Activated CD4-positive, alpha-beta T cell treated with anti-CD3 and anti-CD28 coated beads, Interleukin-2, amount 50 U/mL, for 1 hour (primary cell): ENCODE results near the gene DMRT1.

Experiments
- DNase-seq: peaks from one replicate; pipeline ENCODE4 v3.0.0-alpha.2; 2020

The DMRT1 gene

DNA sequence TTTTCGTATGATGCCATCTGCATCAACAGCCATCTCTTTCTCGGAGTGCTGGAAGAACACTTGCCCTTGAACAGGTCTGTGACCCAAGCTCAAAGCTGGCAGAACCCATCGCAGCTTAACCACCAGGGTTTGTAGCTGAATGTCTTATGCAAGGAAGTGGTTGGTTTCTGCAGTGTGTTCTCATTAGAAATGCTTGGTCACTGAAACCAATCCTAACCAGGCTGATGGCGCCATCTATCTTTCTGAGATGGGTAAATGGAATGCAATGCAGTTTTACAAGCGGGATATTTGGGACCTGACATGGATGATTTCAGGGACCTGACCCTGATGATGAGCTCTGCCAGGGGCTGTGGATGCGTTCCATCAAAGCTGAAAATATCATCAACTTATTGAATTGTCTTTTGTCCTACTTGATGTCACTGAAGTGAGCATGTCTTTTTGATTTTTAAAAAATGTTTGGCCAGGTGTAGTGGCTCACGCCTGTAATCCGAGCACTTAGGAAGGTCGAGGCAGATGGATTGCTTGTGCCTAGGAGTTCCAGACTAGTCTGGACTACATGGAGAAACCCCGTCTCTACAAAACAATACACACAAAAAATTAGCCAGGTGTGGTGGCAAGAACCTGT is 163.7 kb downstream of the DMRT1 start:
- no peak for DNase-seq

DNA sequence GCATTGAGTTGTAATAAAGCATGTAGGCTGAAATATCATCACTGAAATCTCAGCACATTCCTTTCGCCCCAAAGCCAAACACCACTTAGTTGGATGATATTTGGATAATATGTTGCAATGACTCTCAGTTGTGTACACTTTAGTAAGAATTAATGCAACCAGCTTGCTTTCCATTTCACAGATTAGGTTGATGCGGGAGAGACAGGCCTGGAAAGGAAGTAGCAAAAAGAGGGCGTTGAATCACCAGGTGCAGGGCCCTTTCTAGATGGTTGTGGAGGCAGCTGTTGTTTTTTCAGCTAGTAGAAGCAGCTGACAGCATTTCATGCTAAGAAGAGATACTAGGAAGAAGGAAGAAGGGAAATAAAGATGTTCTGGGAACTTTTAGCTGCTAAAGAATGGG is 165.8 kb downstream of the DMRT1 start:
- no peak for DNase-seq

DNA sequence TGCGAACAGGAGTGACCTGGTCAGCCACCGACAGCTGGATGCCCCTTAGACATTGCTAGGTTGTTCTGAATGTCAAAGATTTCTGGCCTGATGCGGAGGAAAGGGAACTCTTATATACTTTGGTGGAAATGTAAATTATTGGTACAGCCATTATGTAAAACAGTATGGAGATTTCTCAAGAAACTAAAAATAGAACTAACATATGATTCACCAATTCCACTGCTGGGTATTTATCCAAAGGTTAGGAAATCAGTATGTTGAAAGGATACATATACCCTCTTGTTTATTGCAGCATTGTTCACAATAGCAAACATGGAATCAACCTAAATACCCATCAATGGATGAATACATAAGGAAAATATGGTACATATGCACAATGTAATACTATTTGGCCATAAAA is 166.7 kb downstream of the DMRT1 start:
- DNase-seq: no peak

DNA sequence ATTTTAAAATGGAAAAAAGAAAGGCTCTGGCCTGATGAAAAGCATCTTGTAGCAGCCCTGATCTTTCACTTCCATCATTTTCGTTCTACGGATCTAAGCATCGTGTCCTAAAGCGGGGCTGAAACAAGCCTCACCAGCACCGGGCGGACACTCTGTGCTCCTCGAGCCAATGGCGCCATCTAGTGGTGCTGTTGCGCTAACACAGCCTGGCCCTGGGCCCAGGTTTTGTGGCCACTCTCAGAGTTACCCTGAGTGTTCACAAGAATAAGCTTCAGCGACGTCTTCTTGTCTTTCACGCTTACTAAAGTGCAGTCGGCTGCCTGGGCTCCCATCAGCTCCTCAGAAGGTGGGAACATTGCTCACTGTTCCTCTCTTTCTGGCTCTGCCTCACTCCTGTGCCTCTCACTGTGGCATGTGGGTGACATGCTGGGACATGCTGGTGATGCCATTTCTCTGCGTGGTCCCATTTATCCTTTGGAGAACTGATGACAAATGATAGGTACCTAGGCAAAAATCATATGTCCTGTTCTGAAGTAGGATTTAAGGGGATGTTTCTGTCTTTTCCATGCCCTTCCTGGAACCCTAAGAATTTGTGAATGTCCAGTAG is 167.7 kb downstream of the DMRT1 start:
- peak; percentile 75 for DNase-seq

DNA sequence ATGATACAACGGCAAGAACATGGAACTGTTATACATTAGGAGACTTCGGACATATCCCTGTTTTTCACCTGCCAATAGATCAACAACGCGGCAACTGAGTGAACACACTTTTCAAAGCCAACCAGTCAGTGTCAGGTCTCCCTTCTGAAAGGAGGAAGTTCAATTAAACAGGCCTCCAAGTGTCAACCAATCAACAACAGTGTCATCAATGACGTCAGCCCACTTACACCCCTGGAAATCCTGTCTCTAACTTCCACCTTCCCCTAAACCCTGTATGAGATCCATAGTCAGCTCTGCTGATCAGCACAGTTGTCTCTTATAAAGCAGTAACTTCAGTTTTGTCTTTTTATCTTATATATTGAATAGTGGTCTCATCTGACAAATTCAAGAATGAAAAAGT is 171.5 kb downstream of the DMRT1 start:
- no peak for DNase-seq

DNA sequence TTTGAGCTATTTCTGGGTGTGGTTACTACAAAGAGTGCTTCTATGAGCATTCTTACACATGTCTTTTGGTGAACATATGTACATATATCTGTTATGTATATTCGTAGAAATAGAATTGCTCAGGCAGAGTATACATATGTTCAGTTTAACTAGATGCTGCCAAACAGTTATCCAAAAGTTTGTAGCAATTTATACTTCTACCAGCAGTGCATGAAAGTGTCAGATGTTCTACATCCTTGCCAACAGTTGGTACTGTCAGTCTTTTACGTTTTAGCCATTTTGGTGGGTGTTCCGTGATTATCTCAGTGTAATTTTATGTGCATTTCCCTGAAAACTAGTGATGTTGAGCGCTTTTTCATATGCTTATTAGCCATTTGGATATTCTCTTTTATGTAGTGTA is 172.7 kb downstream of the DMRT1 start:
- DNase-seq: no peak

DNA sequence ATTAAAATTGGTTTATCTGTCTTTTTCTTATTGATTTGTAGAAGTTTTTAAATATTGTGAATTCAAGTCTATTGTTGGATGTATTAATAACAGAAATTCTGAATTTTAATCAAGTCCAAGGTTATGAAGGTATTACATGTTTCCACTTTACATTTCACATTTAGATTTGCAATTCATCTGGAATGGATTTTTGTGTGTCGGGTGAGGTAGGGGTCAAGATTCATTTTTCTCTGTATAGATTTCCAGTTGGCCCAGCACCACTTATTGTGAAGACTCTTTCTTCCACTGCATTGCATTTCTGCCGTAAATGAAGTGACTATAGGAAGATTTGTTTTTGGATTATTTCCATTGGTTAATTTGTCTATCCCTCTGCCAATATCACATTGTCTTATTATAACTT is 173.1 kb downstream of the DMRT1 start:
- no peak for DNase-seq

DNA sequence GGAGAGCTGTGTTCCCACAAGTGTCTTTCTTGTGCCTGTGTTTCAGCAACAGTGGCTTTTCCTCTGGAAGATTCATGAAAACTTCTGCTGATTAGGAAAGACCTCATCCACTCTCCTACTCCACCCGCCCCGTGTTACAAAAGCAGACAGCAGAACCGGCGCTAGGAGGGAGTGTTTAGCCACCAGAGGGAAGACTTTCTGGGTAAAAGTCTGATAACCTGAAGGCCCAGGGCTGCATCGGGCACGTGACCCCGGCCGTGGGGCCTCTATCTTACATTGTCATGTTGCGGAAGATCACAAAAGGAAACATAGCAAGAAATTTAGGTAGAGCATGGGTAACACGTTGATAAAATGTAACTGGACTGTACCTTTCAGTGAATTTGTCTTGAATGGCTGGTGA is 176.6 kb downstream of the DMRT1 start:
- peak; percentile 15 for DNase-seq
